Measurements from ENCODE around the gene PWWP2B.

GRCh38 chr10:132404169-132404880, 7.3 kb downstream of the PWWP2B start:
- no peak for TF ChIP-seq POLR2A (IDR thresholded peaks at IDR 0.05)
- TF ChIP-seq CTCF (IDR thresholded peaks at IDR 0.05) = no peak

Data from sigmoid colon (tissue), 3 donors.